ENCODE data around the gene KLF3. TPM values are rescaled to one million over a fixed set of nuclear protein-coding genes. Genes with fewer than 3 reads are reported as not detected.

KLF3 gene
- total and polyA plus RNA-seq, 2 of the 8 experiments (the other 6 are each of a cell fraction or from before 2014, with no cell fraction given): 8.0 to 14.9 TPM

- Histone ChIP-seq H3K4ac (replicated peaks; ENCODE audit: insufficient read length, low read depth, low read length) (no peak overlapping the region), H3K9me3 (ENCODE audit: insufficient read depth in 2 of 2, low read depth in 1 of 2, low read length in 1 of 2) (no peaks in the 10 kb centered on the region), H3K14ac (ENCODE audit: insufficient read length) (no peak overlapping the region), H2BK15ac (ENCODE audit: low read length) (no peak overlapping the region), H2BK5ac (ENCODE audit: low read depth, low read length) (no peak overlapping the region), H4K20me1 (replicated peaks in 1 of 2; ENCODE audit: control insufficient read depth in 1 of 2, insufficient read depth in 2 of 2, low read length in 2 of 2) (no peaks in the 10 kb centered on the region), H3K9ac (replicated peaks in 1 of 4; ENCODE audit: extremely low read depth in 1 of 4, low read depth in 3 of 4, low read length in 3 of 4) (no peak overlapping the region), H3K4me3 (ENCODE audit: extremely low read depth in 1 of 4, insufficient read depth in 2 of 4, low read depth in 3 of 4, low read length in 4 of 4) (no peak overlapping the region), H4K5ac (ENCODE audit: insufficient read length, low read depth, low read length) (no peak overlapping the region), H2BK12ac (ENCODE audit: low read depth, low read length) (no peak overlapping the region), H3K56ac (replicated peaks; ENCODE audit: insufficient read length, low read depth, low read length) (no peak overlapping the region), H3K27me3 (replicated peaks in 1 of 4; ENCODE audit: control insufficient read depth in 3 of 4, extremely low read depth in 1 of 4, insufficient read depth in 3 of 4, low read length in 3 of 4) (no peaks in the 10 kb centered on the region), H2BK120ac (replicated peaks; ENCODE audit: low read depth, low read length) (no peak overlapping the region), H4K91ac (replicated peaks; ENCODE audit: insufficient read length, low read length) (no peak overlapping the region), H3K23me2 (ENCODE audit: low read depth, low read length) (no peaks in the 10 kb centered on the region), H2AK5ac (ENCODE audit: low read depth, low read length) (no peak overlapping the region), H3K79me1 (ENCODE audit: low read depth, low read length) (no peaks in the 10 kb centered on the region), H2BK20ac (ENCODE audit: low read length) (no peak overlapping the region), H3K79me2 (ENCODE audit: control insufficient read depth in 1 of 2, insufficient read depth in 2 of 2, low read length in 2 of 2) (no peaks in the 10 kb centered on the region), H3K4me2 (ENCODE audit: insufficient read depth in 1 of 2, low read depth in 2 of 2, low read length in 2 of 2) (no peak overlapping the region), H3K23ac (ENCODE audit: insufficient read length) (no peak overlapping the region), H4K8ac (ENCODE audit: extremely low read depth, insufficient read depth, low read length) (no peak overlapping the region), H3K36me3 (ENCODE audit: control insufficient read depth in 2 of 4, insufficient read depth in 4 of 4, low read length in 3 of 4) (peaks cover 0 to 34% (median 17%) of the 10 kb centered on the region in 4 experiments; a peak in 5 of 8 replicates), H3K27ac (ENCODE audit: low read depth, low read length) (no peak overlapping the region), H3K4me1 (replicated peaks in 1 of 4; ENCODE audit: control insufficient read depth in 3 of 4, insufficient read depth in 4 of 4, low read length in 3 of 4) (peaks cover 0 to 6% (median 0%) of the 10 kb centered on the region in 4 experiments; a peak in 1 of 7 replicates), H2AFZ (ENCODE audit: low read length) (no peak overlapping the region), H3K18ac (ENCODE audit: extremely low read depth, low read length) (no peak overlapping the region)
- DNase-seq (ENCODE audit: low read depth in 1 of 2, low spot score in 2 of 2) (no peak), FAIRE-seq (no peak)
- 82% methylated on average over 2 of the region's 2 CpGs; no CpG with 5 or more reads in 1 of the 2 experiments for WGBS, 2 experiments (ENCODE audit: extremely low coverage in 1 of 2, insufficient coverage in 1 of 2, insufficient read length in 1 of 2, insufficient replicate concordance in 2 of 2, low coverage in 1 of 2, low lambda C conversion rate in 2 of 2, missing lambda C conversion rate in 1 of 2)
- CTCF ChIA-PET (ENCODE audit: partially characterized antibody): interaction anchor here (0.7 to 2.0 kb wide), 4 partner anchors 32 to 630 kb away, joined by 3 to 5 read pairs (median 4); no protein-coding TSS in a partner anchor
- POLR2A ChIA-PET (ENCODE audit: partially characterized antibody): no interaction called here
- TF ChIP-seq KDM1A (IDR thresholded peaks at IDR 0.05; ENCODE audit: borderline replicate concordance, low read length) (no peak), POU5F1 (IDR thresholded peaks at IDR 0.05; ENCODE audit: low read depth, low read length) (no peak), GTF2F1 (IDR thresholded peaks at IDR 0.05; ENCODE audit: borderline replicate concordance, low read depth, low read length) (no peak), SP2 (IDR thresholded peaks at IDR 0.05; ENCODE audit: low read length) (no peak), POLR2A (IDR thresholded peaks at IDR 0.05; ENCODE audit: control extremely low read depth in 1 of 2, low read depth in 2 of 2, low read length in 2 of 2) (no peak), POLR2AphosphoS5 (IDR thresholded peaks at IDR 0.05; ENCODE audit: low read depth, low read length) (no peak), FOSL1 (IDR thresholded peaks at IDR 0.05; ENCODE audit: insufficient read depth, low read depth, low read length) (no peak), MAFK (IDR thresholded peaks at IDR 0.05; ENCODE audit: low read depth, low read length) (no peak), PHF8 (conservative IDR thresholded peaks at IDR 0.05; ENCODE audit: low read depth, low read length) (no peak), YY1 (IDR thresholded peaks at IDR 0.05; ENCODE audit: low read depth, low read length) (no peak), CHD2 (IDR thresholded peaks at IDR 0.05; ENCODE audit: low read length) (no peak), SAP30 (IDR thresholded peaks at IDR 0.05; ENCODE audit: insufficient read depth, insufficient replicate concordance, low read length) (no peak), MAX (IDR thresholded peaks at IDR 0.05) (no peak), GABPA (IDR thresholded peaks at IDR 0.05; ENCODE audit: borderline replicate concordance, insufficient read depth, low read length) (no peak), SIN3A (conservative IDR thresholded peaks at IDR 0.05 in 1 of 2, IDR thresholded peaks at IDR 0.05 in 1 of 2; ENCODE audit: low read depth in 1 of 2, low read length in 2 of 2) (no peak)
These were observed 35.1 kb downstream of the KLF3 start for GRCh38 chr4:38699112-38699511.
